Astrocyte (in vitro differentiated cells and primary cell): ENCODE data around the gene TMEM132A. TPM values are rescaled to one million over a fixed set of nuclear protein-coding genes. Genes with fewer than 3 reads are reported as not detected.

ENCODE experiments used
- DNase-seq: peaks from one replicate; pipeline ENCODE4 v3.0.0-alpha.2; 2010; ENCODE audit warnings: low read depth
- FAIRE-seq: peaks from 2 replicates; lab custom pipeline; 2011; peaks lifted over from hg19 to GRCh38; lab: Jason Lieb, UNC
- H2AFZ ChIP-seq: 2 replicates; pipeline ENCODE4 v1.6.0; 2012; ENCODE audit warnings: low read depth, low read length, inconsistent platforms
- H3K27ac ChIP-seq: 2 replicates; pipeline ENCODE4 v1.5.1; 2011; ENCODE audit warnings: low read depth, low read length, inconsistent platforms
- H3K27me3 ChIP-seq: 2 replicates; pipeline ENCODE4 v1.6.0; 2011; ENCODE audit warnings: low read length, inconsistent platforms; ENCODE audit not compliant: insufficient read depth
- H3K36me3 ChIP-seq: 2 replicates; pipeline ENCODE4 v1.5.1; 2011; ENCODE audit warnings: low read length, inconsistent platforms; ENCODE audit not compliant: insufficient read depth
- H3K4me1 ChIP-seq: 2 replicates; pipeline ENCODE4 v1.5.1; 2011; ENCODE audit warnings: low read length, inconsistent platforms; ENCODE audit not compliant: insufficient read depth
- H3K4me2 ChIP-seq: 2 replicates; pipeline ENCODE4 v1.6.0; 2012; ENCODE audit warnings: low read length, inconsistent platforms
- H3K4me3 ChIP-seq: 2 replicates; pipeline ENCODE4 v1.5.1; 2011; ENCODE audit warnings: low read depth, mild to moderate bottlenecking, low read length, inconsistent platforms; ENCODE audit not compliant: insufficient read depth
- H3K79me2 ChIP-seq: 2 replicates; pipeline ENCODE4 v1.6.0; 2012; ENCODE audit warnings: mild to moderate bottlenecking, low read length, inconsistent platforms; ENCODE audit not compliant: insufficient read depth
- H3K9ac ChIP-seq: 2 replicates; pipeline ENCODE4 v1.6.0; 2012; ENCODE audit warnings: mild to moderate bottlenecking, low read length, inconsistent platforms
- H3K9me3 ChIP-seq: 2 replicates; pipeline ENCODE4 v1.5.1; 2012; ENCODE audit warnings: low read depth, mild to moderate bottlenecking, low read length, inconsistent platforms; ENCODE audit not compliant: insufficient read depth
- H4K20me1 ChIP-seq: 2 replicates; pipeline ENCODE4 v1.6.0; 2012; ENCODE audit warnings: low read length, inconsistent platforms; ENCODE audit not compliant: insufficient read depth
- H3K27ac Mint-ChIP-seq: one replicate; pipeline ENCODE4 v1.8.0; 2021; ENCODE audit warnings: mild to moderate bottlenecking, mixed read lengths; ENCODE audit not compliant: unreplicated experiment
- H3K27me3 Mint-ChIP-seq: one replicate; pipeline ENCODE4 v1.8.0; 2021; ENCODE audit warnings: low read depth, mixed read lengths; ENCODE audit not compliant: unreplicated experiment
- H3K36me3 Mint-ChIP-seq: one replicate; pipeline ENCODE4 v1.8.0; 2021; ENCODE audit warnings: low read depth, mixed read lengths; ENCODE audit not compliant: unreplicated experiment
- H3K4me1 Mint-ChIP-seq: one replicate; pipeline ENCODE4 v1.8.0; 2021; ENCODE audit warnings: low read depth, mixed read lengths; ENCODE audit not compliant: unreplicated experiment
- H3K4me3 Mint-ChIP-seq: one replicate; pipeline ENCODE4 v1.8.0; 2021; ENCODE audit warnings: mild to moderate bottlenecking, moderate library complexity, mixed read lengths; ENCODE audit not compliant: unreplicated experiment
- H3K9me3 Mint-ChIP-seq: one replicate; pipeline ENCODE4 v1.8.0; 2021; ENCODE audit warnings: mild to moderate bottlenecking, mixed read lengths; ENCODE audit not compliant: unreplicated experiment
- EZH2 ChIP-seq: IDR thresholded peaks from 2 replicates; pipeline ENCODE4 v1.6.1; 2012; ENCODE audit warnings: mild to moderate bottlenecking, low read length, inconsistent platforms; ENCODE audit not compliant: insufficient read depth
- total RNA-seq: library from RNA; stranded (reverse); gene quantifications from 2 replicates; pipeline ENCODE4 v1.2.1, GENCODE V29; 2021
- TF ChIP-seq, protein P1 (sequence below): IDR thresholded peaks from 2 replicates; pipeline ENCODE4 v1.5.1; 2011; ENCODE audit warnings: low read depth, mild to moderate bottlenecking, inconsistent platforms, low read length, moderate library complexity; ENCODE audit not compliant: insufficient read depth

The TMEM132A gene
- total RNA-seq, 1 donor from 2014 or later, result 117 TPM

DNA sequence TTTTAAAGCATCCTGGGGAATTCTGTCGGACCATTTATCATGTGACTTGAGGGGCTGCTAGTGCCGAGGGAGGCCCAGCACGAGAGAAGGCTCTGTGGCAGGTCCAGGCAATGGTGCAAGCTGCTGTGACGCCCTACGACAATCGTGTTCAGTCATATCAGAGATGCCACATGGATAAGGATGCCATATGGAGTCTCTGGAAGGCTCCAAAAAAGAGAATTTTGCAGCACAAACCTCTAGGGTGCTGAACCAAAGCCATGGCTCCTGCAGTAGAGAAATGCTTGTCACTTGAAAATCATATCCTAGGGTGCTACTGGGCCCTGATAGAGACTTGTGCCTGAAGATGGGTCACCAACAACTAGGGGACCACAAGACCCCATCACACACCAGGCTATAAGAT, 40.5 kb downstream of the TMEM132A start:
- H3K4me2 ChIP-seq, result no peak overlapping the region
- DNase-seq (no peak), FAIRE-seq (no peak)
- no peaks in the 10 kb centered on the region for H3K36me3 ChIP-seq
- no peaks in the 10 kb centered on the region for H3K79me2 ChIP-seq
- Mint-ChIP-seq H3K27ac (no peak overlapping the region), H3K9me3 (peaks cover 6% of the 10 kb centered on the region), H3K4me3 (no peak overlapping the region), H3K36me3 (no peaks in the 10 kb centered on the region), H3K4me1 (no peaks in the 10 kb centered on the region), H3K27me3 (peaks cover 24% of the 10 kb centered on the region)
- H3K9ac ChIP-seq, result no peak overlapping the region
- H3K27ac ChIP-seq, result no peak overlapping the region
- TF ChIP-seq, protein P1, sequence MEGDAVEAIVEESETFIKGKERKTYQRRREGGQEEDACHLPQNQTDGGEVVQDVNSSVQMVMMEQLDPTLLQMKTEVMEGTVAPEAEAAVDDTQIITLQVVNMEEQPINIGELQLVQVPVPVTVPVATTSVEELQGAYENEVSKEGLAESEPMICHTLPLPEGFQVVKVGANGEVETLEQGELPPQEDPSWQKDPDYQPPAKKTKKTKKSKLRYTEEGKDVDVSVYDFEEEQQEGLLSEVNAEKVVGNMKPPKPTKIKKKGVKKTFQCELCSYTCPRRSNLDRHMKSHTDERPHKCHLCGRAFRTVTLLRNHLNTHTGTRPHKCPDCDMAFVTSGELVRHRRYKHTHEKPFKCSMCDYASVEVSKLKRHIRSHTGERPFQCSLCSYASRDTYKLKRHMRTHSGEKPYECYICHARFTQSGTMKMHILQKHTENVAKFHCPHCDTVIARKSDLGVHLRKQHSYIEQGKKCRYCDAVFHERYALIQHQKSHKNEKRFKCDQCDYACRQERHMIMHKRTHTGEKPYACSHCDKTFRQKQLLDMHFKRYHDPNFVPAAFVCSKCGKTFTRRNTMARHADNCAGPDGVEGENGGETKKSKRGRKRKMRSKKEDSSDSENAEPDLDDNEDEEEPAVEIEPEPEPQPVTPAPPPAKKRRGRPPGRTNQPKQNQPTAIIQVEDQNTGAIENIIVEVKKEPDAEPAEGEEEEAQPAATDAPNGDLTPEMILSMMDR, result no peak
- no peak for TF ChIP-seq EZH2
- no peaks in the 10 kb centered on the region for H3K4me1 ChIP-seq
- no peak overlapping the region for H3K4me3 ChIP-seq
- H2AFZ ChIP-seq, result no peak overlapping the region
- H3K9me3 ChIP-seq, result no peaks in the 10 kb centered on the region
- H3K27me3 ChIP-seq, result peaks cover 9% of the 10 kb centered on the region
- no peaks in the 10 kb centered on the region for H4K20me1 ChIP-seq

DNA sequence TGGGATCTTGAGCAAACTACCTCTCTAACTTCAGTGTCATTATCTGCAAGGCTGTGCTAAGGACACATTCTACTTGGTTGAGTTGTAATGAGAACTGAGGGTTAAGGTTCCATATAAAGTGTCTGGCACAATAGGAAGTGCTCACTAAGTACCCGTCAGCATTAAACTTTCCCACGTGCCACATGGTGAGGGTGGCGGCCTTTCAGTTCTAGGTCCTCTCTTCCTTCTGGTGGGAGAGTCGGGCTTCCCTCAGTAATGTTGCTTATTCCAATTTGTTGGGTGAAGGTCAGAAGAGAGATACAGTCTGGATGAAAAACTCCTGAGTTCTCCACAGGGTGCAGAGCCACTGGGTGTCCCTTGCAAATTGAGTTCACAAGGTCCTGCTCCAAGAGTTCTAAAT, 42.6 kb downstream of the TMEM132A start:
- Histone ChIP-seq H4K20me1 (no peaks in the 10 kb centered on the region), H3K4me2 (no peak overlapping the region), H3K27me3 (peaks cover 3% of the 10 kb centered on the region), H3K4me3 (no peak overlapping the region), H3K9ac (no peak overlapping the region), H2AFZ (no peak overlapping the region), H3K27ac (no peak overlapping the region), H3K79me2 (no peaks in the 10 kb centered on the region), H3K4me1 (no peaks in the 10 kb centered on the region), H3K9me3 (no peaks in the 10 kb centered on the region), H3K36me3 (no peaks in the 10 kb centered on the region)
- FAIRE-seq (no peak), DNase-seq (no peak)
- H3K9me3 Mint-ChIP-seq, result peaks cover 8% of the 10 kb centered on the region
- H3K36me3 Mint-ChIP-seq, result no peaks in the 10 kb centered on the region
- H3K27me3 Mint-ChIP-seq, result peaks cover 22% of the 10 kb centered on the region
- no peak for TF ChIP-seq EZH2
- TF ChIP-seq, protein P1, result no peak
- no peak overlapping the region for H3K27ac Mint-ChIP-seq
- no peaks in the 10 kb centered on the region for H3K4me1 Mint-ChIP-seq
- H3K4me3 Mint-ChIP-seq, result no peak overlapping the region

DNA sequence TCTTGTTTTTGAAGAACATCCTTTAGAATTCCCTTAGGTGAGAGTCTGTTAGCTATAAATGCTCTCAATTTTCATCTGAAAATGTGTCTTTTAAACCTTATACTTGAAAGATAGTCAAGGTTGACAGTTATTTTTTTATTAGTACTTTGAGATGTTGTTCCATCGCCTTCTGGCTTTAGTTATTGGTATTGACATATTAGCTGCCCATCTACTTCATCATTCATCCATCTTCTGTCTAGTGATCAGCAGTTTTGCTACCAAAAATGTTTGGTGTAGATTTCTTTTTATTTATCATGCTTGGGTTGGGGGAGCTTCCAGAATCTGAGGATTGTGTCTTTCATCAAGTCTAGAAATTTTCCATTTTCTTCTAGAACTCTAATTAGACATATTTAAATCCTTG, 44.0 kb downstream of the TMEM132A start:
- Histone ChIP-seq H3K4me2 (no peak overlapping the region), H3K79me2 (no peaks in the 10 kb centered on the region), H3K4me1 (no peaks in the 10 kb centered on the region), H3K9me3 (no peaks in the 10 kb centered on the region), H3K27ac (no peak overlapping the region), H3K9ac (no peak overlapping the region), H2AFZ (no peak overlapping the region), H3K27me3 (peaks cover 6% of the 10 kb centered on the region), H3K4me3 (no peak overlapping the region), H4K20me1 (no peaks in the 10 kb centered on the region), H3K36me3 (no peaks in the 10 kb centered on the region)
- H3K4me3 Mint-ChIP-seq, result no peak overlapping the region
- TF ChIP-seq, protein P1, result no peak
- TF ChIP-seq EZH2, result no peak
- H3K36me3 Mint-ChIP-seq, result no peaks in the 10 kb centered on the region
- peaks cover 30% of the 10 kb centered on the region for H3K27me3 Mint-ChIP-seq
- FAIRE-seq (no peak), DNase-seq (no peak)
- no peaks in the 10 kb centered on the region for H3K4me1 Mint-ChIP-seq
- H3K27ac Mint-ChIP-seq, result no peak overlapping the region
- peaks cover 10% of the 10 kb centered on the region for H3K9me3 Mint-ChIP-seq
